Spleen (tissue), 7 donors: ENCODE data around the gene NELFE.

Experiments
- POLR2AphosphoS5 ChIP-seq, 3 donors: sonication (generic); formaldehyde crosslinking; IDR thresholded peaks; one replicate each; pipeline ENCODE4 v1.5.1; 2017; ENCODE audit warnings: antibody characterized with exemption in 3 of 3
- TF ChIP-seq, protein P1 (sequence below), 11 experiments: fragments of 200-600 bp in 7 of 11; fragments of 450-650 bp in 4 of 11; sonication (generic) in 4 of 11; IDR thresholded peaks in 8 of 11; conservative IDR thresholded peaks in 3 of 11; 1 replicate in 7 of 11; 2 replicates in 4 of 11; pipeline versions ENCODE4 v1.4.0 to v1.8.0; 2016 to 2021; ENCODE audit warnings: antibody characterized with exemption in 11 of 11, inconsistent platforms in 4 of 11, mild to moderate bottlenecking in 1 of 11
- donor health status: DM: no; HTN: no; CAD: no; lungs with moderate emphysema.
- donor health status: DM: no; HTN: no; CAD: no.
- donor health status: DM: no; HTN: no; CAD: no.

DNA sequence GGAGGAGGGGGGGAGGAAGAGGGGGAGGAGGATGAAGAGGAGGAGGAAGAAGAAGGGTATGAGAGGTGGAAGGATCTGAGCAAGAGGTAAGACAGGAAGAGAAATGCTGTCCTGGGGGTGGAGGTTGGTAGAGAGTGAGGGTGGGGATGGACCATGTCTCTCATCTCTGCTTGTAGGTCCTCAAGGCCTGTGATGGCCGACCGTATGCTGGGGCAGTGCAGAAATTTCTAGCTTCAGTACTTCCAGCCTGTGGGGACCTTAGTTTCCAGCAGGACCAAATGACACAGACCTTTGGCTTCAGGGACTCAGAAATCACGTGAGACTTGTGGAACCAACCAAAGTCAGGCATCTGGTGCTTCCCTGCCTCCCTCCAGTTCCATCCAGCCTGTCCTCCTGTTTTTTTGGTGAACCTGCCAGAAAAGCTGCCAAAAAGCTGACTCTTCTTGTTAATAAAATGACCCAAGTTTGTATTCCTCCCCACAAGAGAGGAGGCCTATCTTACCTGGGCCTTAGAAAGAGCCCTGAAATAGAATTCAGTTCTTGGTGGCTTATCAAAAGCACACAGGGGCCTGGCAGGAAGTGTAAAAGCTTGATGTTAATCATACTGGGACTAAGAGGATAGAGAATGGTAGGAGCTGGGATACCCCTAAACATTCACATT lies 20.6 kb upstream of the NELFE start:
- TF ChIP-seq, protein P1, sequence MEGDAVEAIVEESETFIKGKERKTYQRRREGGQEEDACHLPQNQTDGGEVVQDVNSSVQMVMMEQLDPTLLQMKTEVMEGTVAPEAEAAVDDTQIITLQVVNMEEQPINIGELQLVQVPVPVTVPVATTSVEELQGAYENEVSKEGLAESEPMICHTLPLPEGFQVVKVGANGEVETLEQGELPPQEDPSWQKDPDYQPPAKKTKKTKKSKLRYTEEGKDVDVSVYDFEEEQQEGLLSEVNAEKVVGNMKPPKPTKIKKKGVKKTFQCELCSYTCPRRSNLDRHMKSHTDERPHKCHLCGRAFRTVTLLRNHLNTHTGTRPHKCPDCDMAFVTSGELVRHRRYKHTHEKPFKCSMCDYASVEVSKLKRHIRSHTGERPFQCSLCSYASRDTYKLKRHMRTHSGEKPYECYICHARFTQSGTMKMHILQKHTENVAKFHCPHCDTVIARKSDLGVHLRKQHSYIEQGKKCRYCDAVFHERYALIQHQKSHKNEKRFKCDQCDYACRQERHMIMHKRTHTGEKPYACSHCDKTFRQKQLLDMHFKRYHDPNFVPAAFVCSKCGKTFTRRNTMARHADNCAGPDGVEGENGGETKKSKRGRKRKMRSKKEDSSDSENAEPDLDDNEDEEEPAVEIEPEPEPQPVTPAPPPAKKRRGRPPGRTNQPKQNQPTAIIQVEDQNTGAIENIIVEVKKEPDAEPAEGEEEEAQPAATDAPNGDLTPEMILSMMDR (IDR thresholded peaks at IDR 0.05 in 8 of 11, conservative IDR thresholded peaks at IDR 0.05 in 3 of 11), result no peak
- TF ChIP-seq POLR2AphosphoS5 (IDR thresholded peaks at IDR 0.05), result no peak
